GM10266 (cell line): Measurements from ENCODE around the gene PPP1R9A.

ENCODE experiments used
- DNase-seq: peaks from one replicate; pipeline ENCODE4 v3.0.0; 2012; ENCODE audit errors: extremely low spot score
- TF ChIP-seq, protein P1 (sequence below): IDR thresholded peaks from 2 replicates; pipeline ENCODE4 v1.5.1; 2012; ENCODE audit warnings: mild to moderate bottlenecking, low read depth; ENCODE audit not compliant: control insufficient read depth, insufficient read depth; ENCODE audit errors: missing control alignments

The PPP1R9A gene

GRCh38 chr7:95267754-95268153, 360.4 kb downstream of the PPP1R9A start:
- TF ChIP-seq, protein P1, sequence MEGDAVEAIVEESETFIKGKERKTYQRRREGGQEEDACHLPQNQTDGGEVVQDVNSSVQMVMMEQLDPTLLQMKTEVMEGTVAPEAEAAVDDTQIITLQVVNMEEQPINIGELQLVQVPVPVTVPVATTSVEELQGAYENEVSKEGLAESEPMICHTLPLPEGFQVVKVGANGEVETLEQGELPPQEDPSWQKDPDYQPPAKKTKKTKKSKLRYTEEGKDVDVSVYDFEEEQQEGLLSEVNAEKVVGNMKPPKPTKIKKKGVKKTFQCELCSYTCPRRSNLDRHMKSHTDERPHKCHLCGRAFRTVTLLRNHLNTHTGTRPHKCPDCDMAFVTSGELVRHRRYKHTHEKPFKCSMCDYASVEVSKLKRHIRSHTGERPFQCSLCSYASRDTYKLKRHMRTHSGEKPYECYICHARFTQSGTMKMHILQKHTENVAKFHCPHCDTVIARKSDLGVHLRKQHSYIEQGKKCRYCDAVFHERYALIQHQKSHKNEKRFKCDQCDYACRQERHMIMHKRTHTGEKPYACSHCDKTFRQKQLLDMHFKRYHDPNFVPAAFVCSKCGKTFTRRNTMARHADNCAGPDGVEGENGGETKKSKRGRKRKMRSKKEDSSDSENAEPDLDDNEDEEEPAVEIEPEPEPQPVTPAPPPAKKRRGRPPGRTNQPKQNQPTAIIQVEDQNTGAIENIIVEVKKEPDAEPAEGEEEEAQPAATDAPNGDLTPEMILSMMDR = no peak
- DNase-seq = no peak

GRCh38 chr7:95269640-95270039, 362.2 kb downstream of the PPP1R9A start:
- DNase-seq = no peak

DNA sequence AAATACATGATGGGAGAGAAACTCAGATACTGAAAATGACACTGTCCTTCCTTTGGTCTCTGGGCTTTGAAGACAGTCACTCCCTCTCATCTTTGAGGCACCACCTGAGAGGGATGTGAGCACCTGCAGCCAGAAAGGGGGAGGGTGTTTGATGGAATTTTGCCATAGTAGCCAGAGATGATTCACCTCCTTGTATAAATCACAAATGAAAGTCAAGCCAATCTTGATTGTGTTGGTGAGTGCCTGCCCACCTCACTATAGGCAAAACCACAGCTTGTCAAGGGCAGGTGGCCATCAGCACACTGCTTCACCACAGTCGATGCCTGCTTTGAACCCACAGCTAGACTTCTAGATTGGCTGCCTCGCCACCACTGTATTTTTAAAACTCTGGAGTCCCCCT, 368.7 kb downstream of the PPP1R9A start:
- TF ChIP-seq, protein P1 = no peak
- no peak for DNase-seq

More at GRCh38 chr7:95269640-95270039, 362.2 kb downstream of the PPP1R9A start:
- TF ChIP-seq, protein P1 = no peak

DNA sequence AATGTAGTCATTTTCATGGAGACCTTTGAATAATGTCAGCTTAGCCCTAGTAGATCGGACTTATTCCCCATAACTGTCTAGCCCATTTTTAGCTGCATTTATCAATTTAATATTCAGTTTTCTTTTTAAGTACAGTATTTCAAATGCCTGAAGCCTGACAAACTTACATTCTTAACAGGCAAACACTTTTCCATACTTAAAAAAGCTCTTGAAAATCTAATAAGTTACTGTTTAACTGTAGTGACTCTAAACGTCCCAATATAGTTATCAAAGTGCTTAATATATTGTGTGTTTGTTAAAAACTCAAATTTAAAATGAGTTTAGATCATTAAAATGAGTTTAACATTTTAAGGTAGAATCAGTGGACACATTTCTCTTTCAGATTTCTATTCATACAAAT, 372.0 kb downstream of the PPP1R9A start:
- TF ChIP-seq, protein P1 = no peak
- no peak for DNase-seq

- DNase-seq = no peak
- TF ChIP-seq, protein P1 = no peak
These were observed 378.7 kb downstream of the PPP1R9A start for GRCh38 chr7:95286096-95286495.

DNA sequence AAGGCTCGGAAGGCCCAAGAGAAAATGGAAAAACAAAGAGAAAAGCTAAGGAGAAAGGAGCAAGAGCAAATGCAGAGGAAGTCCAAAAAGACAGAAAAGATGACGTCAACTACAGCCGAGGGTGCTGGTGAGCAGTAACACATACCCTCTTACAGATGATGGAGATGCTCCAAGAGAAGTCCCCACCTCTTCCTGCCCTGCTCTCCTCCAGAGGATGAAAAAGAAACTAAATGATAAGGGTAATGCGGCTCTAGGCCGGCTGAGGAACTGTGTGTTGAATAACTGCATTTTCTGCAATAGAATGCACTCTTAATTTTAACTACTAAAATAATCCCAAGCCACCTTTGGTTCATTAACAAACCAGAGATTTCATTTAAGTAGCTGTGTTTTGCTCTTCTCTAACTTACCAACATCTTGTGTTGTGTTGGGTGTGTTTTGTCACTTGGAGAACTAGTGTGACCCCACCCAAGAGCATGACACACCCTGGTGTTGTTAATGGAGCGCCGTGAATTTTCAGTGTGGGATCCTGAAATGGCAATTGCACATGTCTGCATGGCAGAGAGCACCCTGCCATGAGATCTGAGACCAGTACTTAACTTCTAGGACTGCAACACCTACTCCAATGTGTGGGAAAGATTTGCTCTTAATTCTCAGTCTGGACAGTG, 382.9 kb downstream of the PPP1R9A start:
- TF ChIP-seq, protein P1 = no peak

DNA sequence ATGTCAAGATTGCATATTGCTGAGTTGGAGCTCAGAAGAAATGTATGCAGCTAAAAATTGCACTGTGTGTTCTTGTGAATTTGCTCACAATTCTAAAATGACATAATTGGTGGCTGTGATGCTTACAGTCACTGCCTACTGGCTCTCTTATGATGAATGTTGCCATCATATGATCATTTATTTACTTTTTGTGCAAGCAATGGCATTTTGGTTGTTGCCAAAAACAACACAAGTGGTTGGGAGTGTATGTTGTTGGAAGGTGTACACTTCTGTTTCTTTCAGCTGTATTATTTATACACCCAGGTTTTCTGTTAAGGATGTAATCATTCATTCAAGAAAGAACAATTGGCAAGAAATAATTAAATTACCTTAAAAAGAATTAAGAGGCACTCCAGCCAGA, 388.0 kb downstream of the PPP1R9A start:
- no peak for DNase-seq
- TF ChIP-seq, protein P1 = no peak

More for the DNA sequence above, 382.9 kb downstream of the PPP1R9A start:
- DNase-seq = no peak
